ENCODE results near the gene DAPK1.

DNA sequence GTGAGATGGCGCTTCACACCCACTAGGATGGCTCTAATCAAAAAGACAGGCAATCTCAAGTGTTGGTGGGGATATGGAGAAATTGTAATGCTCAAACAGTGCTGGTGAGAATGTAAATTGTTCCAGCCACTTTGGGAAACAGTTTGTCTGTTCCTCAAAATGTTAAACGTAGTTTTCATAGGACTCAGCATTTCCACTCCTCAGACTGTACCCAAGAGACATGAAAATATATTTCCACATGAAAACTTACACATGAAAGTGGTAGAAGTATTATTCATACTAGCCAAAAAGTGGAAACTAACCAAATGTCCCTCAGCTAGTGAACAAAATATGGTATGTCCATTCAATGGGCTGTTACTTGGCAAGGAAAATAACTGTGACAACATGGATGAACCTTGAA, 120.6 kb downstream of the DAPK1 start:
- TF ChIP-seq, protein P1, sequence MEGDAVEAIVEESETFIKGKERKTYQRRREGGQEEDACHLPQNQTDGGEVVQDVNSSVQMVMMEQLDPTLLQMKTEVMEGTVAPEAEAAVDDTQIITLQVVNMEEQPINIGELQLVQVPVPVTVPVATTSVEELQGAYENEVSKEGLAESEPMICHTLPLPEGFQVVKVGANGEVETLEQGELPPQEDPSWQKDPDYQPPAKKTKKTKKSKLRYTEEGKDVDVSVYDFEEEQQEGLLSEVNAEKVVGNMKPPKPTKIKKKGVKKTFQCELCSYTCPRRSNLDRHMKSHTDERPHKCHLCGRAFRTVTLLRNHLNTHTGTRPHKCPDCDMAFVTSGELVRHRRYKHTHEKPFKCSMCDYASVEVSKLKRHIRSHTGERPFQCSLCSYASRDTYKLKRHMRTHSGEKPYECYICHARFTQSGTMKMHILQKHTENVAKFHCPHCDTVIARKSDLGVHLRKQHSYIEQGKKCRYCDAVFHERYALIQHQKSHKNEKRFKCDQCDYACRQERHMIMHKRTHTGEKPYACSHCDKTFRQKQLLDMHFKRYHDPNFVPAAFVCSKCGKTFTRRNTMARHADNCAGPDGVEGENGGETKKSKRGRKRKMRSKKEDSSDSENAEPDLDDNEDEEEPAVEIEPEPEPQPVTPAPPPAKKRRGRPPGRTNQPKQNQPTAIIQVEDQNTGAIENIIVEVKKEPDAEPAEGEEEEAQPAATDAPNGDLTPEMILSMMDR (IDR thresholded peaks at IDR 0.05; ENCODE audit: low read length): no peak
- TF ChIP-seq EZH2 (IDR thresholded peaks at IDR 0.05; ENCODE audit: borderline replicate concordance, low read length): no peak

All from OCI-LY1 (cell line).